KOPT-K1 (cell line): ENCODE results near the gene CHST1.

Source experiments
- H3K27ac ChIP-seq: fragments of 200-600 bp; sonication (generic); 2 replicates; pipeline ENCODE4 v1.5.1; 2016; ENCODE audit warnings: antibody characterized with exemption, mild to moderate bottlenecking, low read depth, low read length; ENCODE audit not compliant: poor library complexity, severe bottlenecking
- H3K36me3 ChIP-seq: fragments of 200-600 bp; sonication (generic); 2 replicates; pipeline ENCODE4 v1.5.1; 2017; ENCODE audit warnings: antibody characterized with exemption, mild to moderate bottlenecking, low read length, moderate library complexity; ENCODE audit not compliant: insufficient read depth
- H3K9me3 ChIP-seq: fragments of 200-600 bp; sonication (generic); 2 replicates; pipeline ENCODE4 v1.5.1; 2017; ENCODE audit warnings: antibody characterized with exemption, low read length, mild to moderate bottlenecking; ENCODE audit not compliant: insufficient read depth, poor library complexity, severe bottlenecking

The CHST1 gene

DNA sequence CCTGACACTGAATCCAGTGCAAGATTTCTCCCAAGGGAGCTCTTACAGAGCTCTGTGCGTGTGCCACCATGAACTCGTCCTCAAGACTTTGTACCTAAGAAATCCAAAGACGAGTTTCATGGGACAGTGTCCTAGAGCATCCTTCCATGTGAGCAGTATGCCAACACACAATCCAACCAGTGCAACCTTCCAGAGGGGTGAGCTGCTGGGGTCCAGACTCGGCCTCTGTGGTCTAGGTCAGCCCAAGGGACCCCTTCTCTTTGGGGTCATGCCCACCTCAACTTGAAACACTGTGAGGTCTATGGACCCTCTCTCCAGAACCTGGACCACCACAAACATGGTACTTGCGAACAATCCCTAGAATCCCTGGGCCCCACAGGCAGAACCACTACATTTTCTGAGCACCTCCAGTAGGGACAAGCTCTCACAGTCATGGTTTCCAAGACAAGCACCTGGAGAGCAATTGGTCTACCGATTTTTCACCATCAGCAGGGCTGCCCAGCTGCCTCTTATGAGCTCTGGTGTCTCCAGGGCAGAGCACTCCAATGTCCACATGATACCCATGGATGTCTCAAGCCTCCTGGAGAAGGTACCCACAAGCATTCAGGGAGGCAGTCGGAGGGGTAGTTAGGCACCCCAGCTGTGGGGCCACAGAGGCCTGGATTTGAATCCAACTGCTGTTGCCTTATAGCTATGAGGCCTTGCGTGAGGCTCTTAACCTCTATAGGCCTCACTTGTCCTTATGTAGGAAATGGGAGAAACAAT, 7.7 kb downstream of the CHST1 start:
- H3K36me3 ChIP-seq: no peaks in the 10 kb centered on the region
- no peaks in the 10 kb centered on the region for H3K9me3 ChIP-seq
- no peak overlapping the region for H3K27ac ChIP-seq

DNA sequence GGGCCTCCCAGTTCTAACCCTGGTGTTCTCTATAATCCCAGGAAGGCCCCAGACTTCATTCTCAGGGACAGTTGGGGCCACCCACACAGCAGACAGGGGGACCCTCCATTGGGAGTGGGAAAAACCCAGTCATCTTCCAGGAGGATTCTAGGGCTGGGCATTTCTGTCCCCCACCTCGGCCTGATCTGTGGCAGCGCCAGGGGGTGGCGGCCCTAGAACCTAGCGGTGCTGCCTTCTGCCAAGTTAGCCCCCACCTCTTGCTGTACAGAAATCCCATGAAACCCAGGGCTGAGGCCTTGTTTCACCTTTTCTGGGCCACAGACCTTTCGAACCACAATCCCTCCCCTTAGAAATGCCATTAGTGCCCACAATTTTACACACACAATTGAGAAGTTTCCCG, 9.6 kb downstream of the CHST1 start:
- H3K9me3 ChIP-seq: no peaks in the 10 kb centered on the region
- H3K27ac ChIP-seq: no peak overlapping the region

DNA sequence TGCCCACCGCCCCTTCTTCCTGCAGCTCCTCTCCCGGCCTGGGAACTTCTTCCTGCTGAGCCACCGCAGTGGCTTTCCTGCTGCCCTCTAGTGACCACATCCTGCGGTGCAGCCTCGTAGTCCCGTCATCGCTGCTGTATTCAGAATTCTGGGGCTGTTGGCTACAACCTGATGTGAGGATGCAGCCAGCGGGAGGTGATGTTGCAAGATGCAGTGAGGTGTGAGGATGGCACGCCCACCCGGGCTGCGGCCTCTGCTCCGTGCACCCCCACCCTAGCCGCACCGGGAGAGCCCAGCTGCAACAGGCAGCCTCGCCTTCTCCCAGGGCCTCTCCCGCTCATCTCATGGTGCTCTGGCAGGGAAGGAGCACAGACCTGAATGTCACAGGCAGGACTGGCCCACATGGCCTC, 10.1 kb downstream of the CHST1 start:
- Histone ChIP-seq H3K9me3 (no peaks in the 10 kb centered on the region), H3K36me3 (no peaks in the 10 kb centered on the region), H3K27ac (no peak overlapping the region)

More for the DNA sequence above, 9.6 kb downstream of the CHST1 start:
- H3K36me3 ChIP-seq: no peaks in the 10 kb centered on the region

DNA sequence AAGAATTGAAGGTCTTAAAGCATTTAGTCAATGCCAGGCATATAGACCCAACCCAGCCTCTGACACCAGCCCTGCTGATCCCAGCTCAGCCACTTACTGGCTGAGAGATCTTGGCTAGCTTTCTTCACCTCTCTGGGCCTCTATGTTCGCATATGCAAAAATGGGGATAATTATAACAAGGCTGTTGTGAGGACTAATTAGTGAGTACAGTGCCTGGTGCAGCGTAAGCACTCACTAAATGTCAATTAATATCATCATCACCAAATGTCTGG, 10.5 kb downstream of the CHST1 start:
- Histone ChIP-seq H3K27ac (no peak overlapping the region), H3K36me3 (no peaks in the 10 kb centered on the region), H3K9me3 (no peaks in the 10 kb centered on the region)

DNA sequence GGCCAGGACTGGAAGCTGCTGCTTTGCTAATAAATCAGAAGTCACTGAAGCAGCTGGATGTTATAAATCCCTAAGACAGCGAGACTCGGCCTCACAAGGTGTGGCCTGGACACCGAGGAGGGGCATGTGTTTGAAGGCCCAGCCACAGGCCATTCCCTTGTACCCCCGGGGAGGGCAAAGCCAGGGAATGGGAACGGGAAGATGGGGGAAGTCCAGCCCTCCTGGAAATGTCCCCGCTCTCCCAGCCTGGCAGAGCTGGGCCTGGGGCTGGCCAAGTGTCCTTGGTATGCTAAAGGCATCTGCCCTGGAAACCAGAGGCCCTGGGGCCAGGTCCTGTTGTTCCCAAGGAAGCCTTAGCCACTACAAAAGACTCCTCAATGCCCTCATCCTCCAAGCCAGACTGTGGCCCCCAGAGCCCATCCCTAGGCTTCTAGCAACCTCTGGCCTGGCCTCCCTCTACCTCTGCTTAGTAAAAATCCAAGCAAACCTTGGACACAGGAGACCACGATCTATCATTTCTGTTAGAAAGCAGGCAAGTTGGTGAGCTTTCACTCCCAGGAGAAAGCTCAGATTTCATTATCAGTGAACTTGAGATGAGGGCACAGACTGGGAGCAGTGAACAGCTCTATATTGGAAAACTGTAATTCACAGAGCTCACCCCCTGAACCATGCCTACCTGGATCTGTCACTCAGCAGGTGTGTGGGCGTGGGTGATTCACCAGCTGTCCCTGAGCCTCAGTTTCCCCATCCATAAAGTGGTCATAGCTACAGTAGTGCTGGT, 11.0 kb downstream of the CHST1 start:
- no peaks in the 10 kb centered on the region for H3K9me3 ChIP-seq
- no peak overlapping the region for H3K27ac ChIP-seq
- H3K36me3 ChIP-seq: no peaks in the 10 kb centered on the region

DNA sequence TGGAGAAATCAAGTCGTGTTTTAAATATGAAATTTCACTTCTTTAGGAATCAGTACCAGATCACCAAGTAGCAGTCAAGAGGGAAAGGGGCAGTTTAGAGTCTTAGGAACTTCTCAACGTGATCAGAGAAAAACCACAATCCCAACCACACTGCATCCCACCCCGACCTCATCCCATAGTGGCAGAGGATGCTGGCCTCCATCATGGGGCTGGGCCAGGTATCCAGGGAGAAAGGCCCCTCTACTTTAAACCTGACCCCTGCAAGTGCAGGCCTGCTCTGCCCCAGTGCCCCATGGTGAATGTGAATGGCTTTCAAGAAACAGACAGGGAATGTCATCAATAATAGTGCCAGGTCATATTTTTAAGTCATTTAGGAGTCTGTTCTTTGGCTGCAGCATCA, 12.1 kb downstream of the CHST1 start:
- H3K27ac ChIP-seq: no peak overlapping the region
- no peaks in the 10 kb centered on the region for H3K36me3 ChIP-seq
- H3K9me3 ChIP-seq: no peaks in the 10 kb centered on the region

DNA sequence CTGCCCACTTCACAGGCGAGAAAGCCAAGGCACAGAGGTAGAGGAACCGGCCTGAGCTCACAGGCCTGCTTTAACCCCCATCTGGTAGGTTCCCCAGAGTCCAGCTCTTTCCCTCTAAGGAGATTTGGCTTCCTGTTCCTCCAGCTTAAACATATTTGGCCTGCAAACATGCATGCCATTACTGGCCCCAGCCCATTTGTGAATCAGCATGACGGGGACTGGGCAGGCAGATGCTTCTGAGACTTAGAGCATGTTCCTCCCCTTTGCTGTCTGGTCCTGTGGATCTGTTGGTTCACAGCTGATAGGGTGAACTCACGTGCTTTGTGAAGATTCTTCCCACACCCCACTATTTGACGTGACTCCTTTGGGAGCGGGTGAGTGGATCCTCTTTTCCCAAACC, 12.6 kb downstream of the CHST1 start:
- Histone ChIP-seq H3K9me3 (no peaks in the 10 kb centered on the region), H3K36me3 (no peaks in the 10 kb centered on the region), H3K27ac (no peak overlapping the region)

DNA sequence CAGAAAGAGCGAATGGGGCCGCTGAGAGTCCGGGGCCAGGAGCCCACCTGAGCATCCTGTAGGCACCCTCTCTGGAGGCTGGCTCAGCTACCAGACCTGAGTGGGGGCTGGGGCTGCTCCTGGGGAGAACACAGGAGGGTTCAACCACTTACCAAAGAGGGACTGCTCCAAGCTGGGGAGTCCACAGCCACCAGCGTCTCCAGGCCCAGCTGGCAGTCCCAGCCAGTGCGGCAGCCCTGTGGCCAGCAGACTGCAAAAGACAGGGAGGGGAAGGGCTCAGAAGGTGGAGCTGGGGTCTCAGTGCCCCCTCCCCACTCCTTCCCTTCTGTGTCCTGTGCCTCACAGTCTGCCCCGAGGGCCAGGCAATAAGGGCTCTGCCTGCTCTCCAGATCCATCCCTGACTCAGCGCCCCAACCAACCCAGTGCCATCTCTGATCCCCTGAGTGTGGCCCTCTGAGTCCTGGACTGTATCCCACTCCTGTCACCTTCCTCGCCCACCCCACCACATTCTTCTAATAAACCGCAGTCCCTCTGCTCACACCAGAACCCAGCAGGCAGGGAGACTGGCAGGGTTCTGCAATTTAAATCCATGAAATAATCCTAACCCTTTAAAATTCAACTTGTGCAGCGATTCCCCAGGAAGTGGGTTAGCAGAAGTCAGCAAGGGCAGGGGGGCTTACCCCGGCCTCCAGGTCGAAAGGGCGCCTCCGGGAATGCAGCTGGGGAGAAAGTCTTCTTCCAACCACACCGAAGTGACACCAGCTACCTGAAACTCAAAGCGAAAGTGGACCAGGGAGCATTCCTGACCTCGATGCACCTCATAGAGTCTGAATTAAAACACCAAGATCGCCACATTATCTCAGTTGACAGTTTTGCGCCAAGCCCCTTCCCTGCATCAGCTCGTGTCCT, 13.3 kb downstream of the CHST1 start:
- H3K27ac ChIP-seq: no peak overlapping the region
- H3K9me3 ChIP-seq: no peaks in the 10 kb centered on the region

DNA sequence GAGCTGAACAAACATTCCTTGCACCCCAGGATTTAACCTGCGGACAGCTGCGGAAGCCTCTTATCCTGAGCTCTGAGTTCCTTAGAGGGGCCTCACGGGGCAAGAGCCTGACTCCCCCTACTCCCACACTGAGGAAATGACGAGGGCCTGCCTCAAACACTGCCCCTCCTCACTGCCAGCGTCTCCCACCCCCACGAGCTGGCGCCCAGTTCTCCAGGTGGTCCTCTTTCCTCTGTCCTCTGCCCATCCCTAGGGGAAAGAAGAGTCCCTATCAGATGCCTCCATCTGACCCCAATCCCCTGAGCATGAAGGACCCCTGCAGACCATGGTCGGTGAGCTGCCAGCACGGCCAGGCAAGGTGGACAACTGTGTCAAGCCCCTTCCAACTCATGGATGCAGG, 14.3 kb downstream of the CHST1 start:
- Histone ChIP-seq H3K36me3 (no peaks in the 10 kb centered on the region), H3K27ac (no peak overlapping the region), H3K9me3 (no peaks in the 10 kb centered on the region)

More for the DNA sequence above, 13.3 kb downstream of the CHST1 start:
- H3K36me3 ChIP-seq: no peaks in the 10 kb centered on the region

DNA sequence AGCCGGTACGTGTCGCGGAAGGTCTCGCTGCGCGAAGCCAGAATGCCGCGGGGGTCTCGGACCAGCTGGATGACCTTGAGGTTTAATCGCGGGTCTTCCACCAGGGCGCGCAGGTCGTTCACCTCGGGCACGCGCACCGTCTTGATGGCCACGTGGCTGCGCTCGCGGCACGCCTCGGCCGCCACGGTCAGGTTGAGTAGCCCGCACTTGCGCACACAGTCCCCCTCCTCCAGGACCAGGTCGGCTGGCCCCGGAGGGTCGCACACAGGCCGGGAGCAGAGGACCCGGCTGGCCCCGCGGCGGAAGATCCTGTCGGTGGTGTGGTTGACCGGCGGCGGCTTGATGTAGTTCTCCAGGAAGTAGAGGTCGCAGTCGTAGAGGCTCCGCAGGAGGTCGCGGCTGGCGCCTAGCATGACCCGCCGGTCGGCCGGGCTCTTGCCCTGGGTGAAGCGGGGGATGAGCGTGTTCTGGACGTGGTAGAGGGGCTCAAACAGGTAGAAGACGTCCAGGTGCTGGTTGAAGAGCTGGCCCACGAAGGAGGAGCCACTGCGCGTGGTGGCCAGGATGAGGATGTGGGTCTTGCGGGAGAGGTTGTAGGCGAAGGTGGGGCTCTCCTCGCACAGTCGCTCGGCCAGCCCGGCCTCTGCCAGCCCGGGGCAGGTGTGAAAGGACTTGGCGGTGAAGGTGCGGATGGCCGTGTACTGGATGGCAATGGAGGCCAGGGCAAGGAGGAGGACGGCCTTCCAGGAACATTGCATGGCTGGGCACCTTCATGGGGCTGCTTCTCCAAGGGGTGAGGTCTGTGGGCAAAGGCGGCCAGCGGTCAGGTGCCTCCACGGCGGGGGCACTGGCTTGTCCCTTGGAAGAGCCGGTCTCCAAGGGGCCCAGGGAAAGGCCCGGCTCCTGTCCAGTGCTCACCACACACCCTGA, 15.0 kb downstream of the CHST1 start:
- no peaks in the 10 kb centered on the region for H3K9me3 ChIP-seq
- H3K27ac ChIP-seq: no peak overlapping the region
- H3K36me3 ChIP-seq: no peaks in the 10 kb centered on the region

DNA sequence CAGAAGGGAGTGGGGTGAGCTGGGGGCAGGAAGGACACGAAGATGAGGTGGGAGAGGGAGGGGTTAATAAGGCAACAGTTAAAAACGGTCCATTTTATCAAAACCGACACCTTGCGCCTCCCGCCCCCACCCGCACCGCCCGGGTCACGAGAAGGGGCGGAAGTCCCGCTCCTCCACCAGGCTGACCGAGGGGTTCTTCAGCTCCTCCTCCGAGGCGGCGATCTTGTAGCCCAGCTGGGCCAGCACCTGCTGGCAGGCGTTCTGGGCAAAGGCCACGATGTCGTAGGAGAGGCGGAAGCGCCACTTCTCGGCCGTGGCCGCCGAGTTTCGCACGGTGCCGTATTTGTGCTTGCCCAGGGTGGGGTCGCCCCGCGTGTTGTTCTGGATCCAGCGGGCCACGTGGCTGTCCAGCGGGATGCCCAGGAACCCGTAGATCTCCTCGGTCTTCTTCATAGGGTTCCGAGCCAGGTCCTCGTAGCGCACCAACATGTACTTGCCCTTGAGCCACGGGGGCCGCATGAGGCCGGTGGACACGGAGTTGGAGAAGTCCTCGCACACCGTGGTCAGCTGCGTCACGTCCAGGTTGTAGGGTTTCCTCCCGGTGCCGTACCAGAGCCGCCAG, 15.8 kb downstream of the CHST1 start:
- Histone ChIP-seq H3K27ac (no peak overlapping the region), H3K9me3 (no peaks in the 10 kb centered on the region), H3K36me3 (no peaks in the 10 kb centered on the region)

DNA sequence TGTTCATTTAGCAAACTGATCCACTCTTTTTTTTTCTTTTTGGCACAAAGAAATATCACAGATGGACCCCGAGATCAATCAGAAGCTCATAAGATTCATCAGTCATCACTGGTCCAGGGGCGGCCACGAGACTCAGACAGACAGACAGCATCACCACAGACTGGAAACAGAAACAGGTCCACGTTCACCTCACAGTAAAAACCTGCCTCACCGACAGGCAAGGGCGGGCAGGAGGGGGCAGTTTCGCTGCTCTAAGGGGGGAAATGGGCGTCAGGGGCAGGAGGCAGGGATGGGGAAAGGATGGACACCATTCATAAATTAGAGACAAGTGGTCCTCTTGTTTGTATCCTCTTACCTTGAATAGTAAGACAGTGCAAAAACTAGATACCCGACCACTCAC, 16.5 kb downstream of the CHST1 start:
- Histone ChIP-seq H3K36me3 (no peaks in the 10 kb centered on the region), H3K9me3 (no peaks in the 10 kb centered on the region), H3K27ac (no peak overlapping the region)

DNA sequence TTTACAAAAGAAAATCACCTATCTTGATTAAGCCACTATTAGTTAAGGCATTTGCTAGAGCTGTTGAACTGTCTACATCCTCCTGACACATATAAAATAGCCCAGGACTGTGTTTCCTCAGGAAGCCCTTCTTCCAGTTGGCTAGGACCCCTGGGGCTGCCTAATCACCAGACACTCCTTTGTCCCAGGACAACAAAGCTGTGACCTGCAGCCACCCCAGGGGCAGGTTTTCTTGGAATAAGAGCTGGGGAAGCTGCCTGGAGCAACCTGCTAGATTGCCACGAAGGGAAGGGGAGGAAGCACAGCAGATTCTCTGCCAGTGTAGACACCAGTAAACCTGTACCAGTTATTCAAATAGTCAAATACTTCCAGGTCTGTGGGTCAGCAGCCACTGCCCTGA, 17.6 kb downstream of the CHST1 start:
- Histone ChIP-seq H3K9me3 (peaks cover 3% of the 10 kb centered on the region), H3K36me3 (no peaks in the 10 kb centered on the region)

DNA sequence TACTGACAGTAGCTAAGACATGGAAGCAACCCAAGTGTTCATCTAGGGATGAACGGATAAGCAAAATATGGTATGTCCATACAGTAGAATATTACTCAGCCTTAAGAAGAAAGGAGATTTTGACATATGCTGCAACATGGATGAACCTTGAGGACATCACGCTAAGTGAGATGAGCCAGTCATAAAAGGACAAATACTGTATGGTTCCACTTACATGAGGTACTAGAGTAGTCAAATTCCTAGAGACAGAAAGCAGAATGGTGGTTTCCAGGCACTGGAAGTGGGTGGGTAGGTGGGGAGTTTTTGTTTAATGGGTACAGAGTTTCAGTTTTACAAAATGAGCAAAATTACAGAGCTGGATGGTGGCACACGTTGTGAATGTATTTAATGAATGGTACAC, 18.1 kb downstream of the CHST1 start:
- Histone ChIP-seq H3K36me3 (no peaks in the 10 kb centered on the region), H3K27ac (no peak overlapping the region), H3K9me3 (peaks cover 3% of the 10 kb centered on the region)

More for the DNA sequence above, 17.6 kb downstream of the CHST1 start:
- H3K27ac ChIP-seq: no peak overlapping the region
